Bronchial smooth muscle cell (primary cell): ENCODE results near the gene SIRT1. TPM values are rescaled to one million over a fixed set of nuclear protein-coding genes. Genes with fewer than 3 reads are reported as not detected.

Experiments used
- total RNA-seq: library from RNA; depleted of rRNA; stranded (reverse); fragments of >200 nt; gene quantifications from 2 replicates; pipeline ENCODE4 v1.2.1, GENCODE V29; 2014

SIRT1 gene
- 10.4 and 11.0 TPM in 2 replicates for total RNA-seq

GRCh38 chr10:67884313-67884841 lies at the start of gene SIRT1:
TSS of gene SIRT1 (plus strand) at chr10:67884656. CDS start at chr10:67884722, 66 bp downstream.

GRCh38 chr10:67837541-67838314 lies 46.7 kb upstream of the SIRT1 start, which contains the start of gene DNAJC12:
TSS of gene DNAJC12 (minus strand) at chr10:67838188. CDS start at chr10:67838011, 177 bp downstream.

Other genes with a start within 250 kb of the SIRT1 start
- gene CTNNA3, start 188.5 kb upstream of the SIRT1 start, total RNA-seq: not detected in 2 replicates
- gene DNAJC12, start 46.5 kb upstream of the SIRT1 start, total RNA-seq: 1.4 and 2.3 TPM in 2 replicates
- gene HERC4, start 190.6 kb downstream of the SIRT1 start, total RNA-seq: 38.9 and 65.3 TPM in 2 replicates
- gene MYPN, start 224.8 kb downstream of the SIRT1 start, total RNA-seq: under 0.01 and 0.16 TPM in 2 replicates